KOPT-K1 (cell line): Measurements from ENCODE around the gene CES3.
"Not testable (repeated sequence)": the region's sequence is repeated elsewhere in the genome, so short reads cannot be mapped to it uniquely, and the experiment has no call there.

Experiments
- H3K27ac ChIP-seq: fragments of 200-600 bp; sonication (generic); 2 replicates; pipeline ENCODE4 v1.5.1; 2016; ENCODE audit warnings: antibody characterized with exemption, mild to moderate bottlenecking, low read depth, low read length; ENCODE audit not compliant: poor library complexity, severe bottlenecking
- H3K36me3 ChIP-seq: fragments of 200-600 bp; sonication (generic); 2 replicates; pipeline ENCODE4 v1.5.1; 2017; ENCODE audit warnings: antibody characterized with exemption, mild to moderate bottlenecking, low read length, moderate library complexity; ENCODE audit not compliant: insufficient read depth
- H3K9me3 ChIP-seq: fragments of 200-600 bp; sonication (generic); 2 replicates; pipeline ENCODE4 v1.5.1; 2017; ENCODE audit warnings: antibody characterized with exemption, low read length, mild to moderate bottlenecking; ENCODE audit not compliant: insufficient read depth, poor library complexity, severe bottlenecking

CES3 gene

DNA sequence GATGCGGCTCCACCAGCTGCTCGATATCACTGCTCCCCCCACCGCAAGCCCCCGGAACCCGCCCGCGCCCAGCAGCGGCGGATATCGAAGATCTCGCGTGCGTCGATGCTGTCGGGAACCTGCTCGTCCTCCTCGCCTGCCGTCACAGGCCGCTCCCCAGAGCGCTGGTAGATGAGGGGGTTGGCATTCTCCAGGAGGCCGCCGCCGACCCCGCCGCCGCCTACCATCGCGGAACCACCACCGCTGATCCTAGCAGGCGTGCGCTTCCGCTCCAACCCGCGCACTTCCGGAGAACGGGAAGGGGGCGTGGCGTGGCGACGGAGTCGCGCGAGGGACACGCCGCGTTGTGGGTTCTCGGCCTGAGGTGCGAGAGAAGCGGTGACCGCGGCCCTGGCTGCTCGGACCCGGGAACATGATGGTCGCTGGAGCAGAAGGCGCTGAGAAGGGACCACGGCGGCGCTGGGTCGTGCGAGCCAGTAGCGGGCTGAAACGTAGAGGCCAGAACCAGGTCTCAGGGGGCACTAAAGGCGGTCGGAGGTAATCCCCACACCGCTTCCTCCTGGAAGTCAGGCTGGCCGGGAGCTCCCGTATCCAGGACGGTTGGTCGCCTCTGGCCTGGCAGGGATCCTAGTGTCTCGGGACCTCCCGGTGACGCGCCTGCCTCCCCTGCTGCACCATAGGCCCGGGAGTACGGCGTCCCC, 26.8 kb upstream of the CES3 start, which contains the start of gene CIAO2B:
Gene CIAO2B (minus strand): TSS at position 265 of the 701 bp plus-strand sequence. CDS start 38 bp downstream, at position 227.
- Histone ChIP-seq H3K36me3 (peaks cover 42% of the 10 kb centered on the region), H3K9me3 (no peaks in the 10 kb centered on the region), H3K27ac (peak within 1 kb of the TSS; percentile 89)

DNA sequence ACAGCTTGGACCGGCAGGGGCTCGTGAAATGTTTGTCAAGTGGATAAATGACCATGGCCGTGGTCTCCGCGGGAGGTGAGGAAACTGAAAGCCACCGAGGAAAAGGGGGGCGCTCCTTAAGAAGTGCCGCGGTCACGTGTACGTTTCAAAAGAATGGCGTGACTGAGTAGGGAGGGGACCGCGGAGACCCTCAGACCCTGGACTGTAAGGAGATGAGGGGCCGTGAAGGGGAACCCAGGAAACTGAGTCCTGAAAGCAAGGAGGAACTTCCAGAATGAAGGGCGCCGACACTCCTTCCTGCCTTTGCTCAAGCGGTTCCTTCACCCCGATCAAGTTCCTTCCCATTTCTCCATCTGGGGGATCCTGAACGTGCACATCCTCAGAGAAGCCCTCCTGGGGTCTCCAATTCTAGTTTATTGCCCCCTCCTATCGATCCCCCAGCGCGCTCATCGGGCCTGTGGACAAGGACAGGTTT, 26.2 kb upstream of the CES3 start:
- Histone ChIP-seq H3K36me3 (peaks cover 44% of the 10 kb centered on the region), H3K27ac (peak overlapping the region; percentile 89)
- H3K9me3 ChIP-seq: not testable (repeated sequence)

DNA sequence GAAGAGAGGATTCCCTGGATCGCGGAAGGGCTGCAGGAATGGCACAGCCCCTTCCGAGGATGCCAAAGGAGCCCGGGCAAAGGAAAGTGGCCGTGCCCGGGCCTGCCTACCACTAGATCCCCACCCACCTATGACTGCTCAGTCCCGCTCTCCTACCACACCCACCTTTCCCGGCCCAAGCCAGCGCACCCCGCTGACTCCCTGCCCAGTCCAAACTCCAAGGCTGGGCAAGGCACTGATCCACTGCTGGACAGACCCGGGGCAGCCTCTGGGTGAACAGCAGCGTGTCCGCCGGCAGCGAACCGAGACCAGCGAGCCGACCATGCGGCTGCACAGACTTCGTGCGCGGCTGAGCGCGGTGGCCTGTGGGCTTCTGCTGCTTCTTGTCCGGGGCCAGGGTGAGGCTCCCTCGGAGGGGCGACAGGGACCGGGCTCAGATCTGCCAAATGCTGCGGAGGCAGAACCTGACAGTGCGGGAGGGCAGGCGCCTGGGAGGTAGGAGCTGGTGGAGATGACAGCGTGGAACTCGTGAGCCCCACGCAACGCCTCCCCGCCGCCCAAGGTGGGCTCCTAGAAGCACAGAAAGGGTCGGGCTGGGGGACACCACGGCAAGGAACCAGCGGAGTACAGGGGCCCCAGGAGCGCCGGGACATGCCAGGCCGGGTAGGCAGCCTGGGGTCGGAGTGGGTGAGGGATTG, 25.6 kb upstream of the CES3 start, which contains the start of gene CES2:
Gene CES2 (plus strand): TSS at position 203 of the 698 bp plus-strand sequence. CDS start 120 bp downstream, at position 323.
- H3K9me3 ChIP-seq: no peaks in the 10 kb centered on the region
- H3K36me3 ChIP-seq: peaks cover 46% of the 10 kb centered on the region
- peak within 1 kb of the TSS; percentile 89 for H3K27ac ChIP-seq

DNA sequence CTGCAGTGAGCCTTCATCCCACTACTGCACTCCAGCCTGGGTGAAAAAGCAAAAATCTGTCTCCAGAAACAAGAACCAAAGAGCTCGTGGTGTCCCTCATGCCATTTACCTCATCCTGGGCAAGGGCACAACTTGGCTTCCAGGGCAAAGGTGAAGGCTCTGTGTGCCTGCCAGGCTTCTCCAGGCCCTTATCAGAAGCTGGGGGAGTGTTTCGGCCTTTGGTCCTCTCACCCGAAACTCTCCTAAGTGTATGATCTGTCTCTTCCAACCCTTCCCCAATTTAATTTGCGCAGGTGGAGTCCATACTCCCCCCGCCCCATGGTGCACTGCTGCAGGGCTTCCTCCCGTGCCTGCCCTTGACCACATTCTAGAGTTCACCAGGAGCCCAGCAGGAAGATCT, 24.6 kb upstream of the CES3 start:
- Histone ChIP-seq H3K36me3 (peaks cover 50% of the 10 kb centered on the region), H3K9me3 (no peaks in the 10 kb centered on the region), H3K27ac (no peak overlapping the region)

DNA sequence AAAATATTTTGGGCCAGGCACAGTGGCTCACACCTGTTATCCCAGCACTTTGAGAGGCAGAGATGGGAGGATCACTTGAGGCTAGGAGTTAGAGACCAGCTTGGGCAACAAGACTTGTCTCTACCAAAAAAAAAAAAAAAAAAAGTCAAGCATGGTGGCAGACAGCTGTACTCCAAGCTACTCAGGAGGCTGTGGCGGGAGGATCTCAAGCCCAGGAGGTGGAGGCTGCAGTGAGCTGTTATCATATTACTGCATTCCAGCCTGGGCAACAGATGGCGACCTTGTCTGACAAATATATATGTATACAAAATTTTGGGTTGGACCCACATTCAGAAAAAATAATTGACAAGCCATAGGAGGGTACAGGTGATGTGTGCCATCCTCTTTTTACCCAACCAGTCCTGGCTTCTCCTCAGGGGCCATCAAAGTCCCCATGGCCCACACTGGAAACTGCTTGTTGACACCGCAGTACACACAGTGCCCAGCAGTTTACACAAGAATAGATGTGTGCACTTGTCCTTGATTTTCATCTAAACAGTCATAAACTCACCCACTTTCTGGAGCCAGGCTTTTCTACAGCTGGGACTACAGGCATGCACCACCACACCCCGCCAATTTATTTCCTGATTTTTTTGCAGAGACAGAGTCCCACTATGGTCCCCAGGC, 24.0 kb upstream of the CES3 start:
- H3K9me3 ChIP-seq: no peaks in the 10 kb centered on the region
- H3K36me3 ChIP-seq: peaks cover 51% of the 10 kb centered on the region
- no peak overlapping the region for H3K27ac ChIP-seq

DNA sequence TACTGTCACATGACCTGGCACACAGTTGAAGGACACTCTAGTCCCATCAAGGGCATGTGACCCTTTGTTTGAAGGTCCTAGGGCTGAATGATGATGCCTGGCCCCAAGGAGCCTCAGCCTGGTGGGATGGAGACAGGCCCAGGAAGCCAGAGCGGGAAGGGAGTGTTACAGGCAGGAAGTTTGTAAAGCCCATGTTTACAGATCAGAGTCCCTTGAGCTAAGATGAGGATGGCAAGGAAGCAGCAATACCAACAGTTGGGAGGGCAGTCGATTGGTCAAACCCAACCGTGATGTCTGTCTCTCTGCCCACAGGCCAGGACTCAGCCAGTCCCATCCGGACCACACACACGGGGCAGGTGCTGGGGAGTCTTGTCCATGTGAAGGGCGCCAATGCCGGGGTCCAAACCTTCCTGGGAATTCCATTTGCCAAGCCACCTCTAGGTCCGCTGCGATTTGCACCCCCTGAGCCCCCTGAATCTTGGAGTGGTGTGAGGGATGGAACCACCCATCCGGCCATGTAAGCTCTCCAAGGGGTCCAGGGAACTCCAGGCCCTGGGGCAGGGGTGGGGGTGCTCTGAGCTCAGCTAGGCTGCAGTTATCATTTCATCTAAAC, 23.2 kb upstream of the CES3 start:
- Histone ChIP-seq H3K36me3 (peaks cover 51% of the 10 kb centered on the region), H3K27ac (no peak overlapping the region), H3K9me3 (no peaks in the 10 kb centered on the region)

DNA sequence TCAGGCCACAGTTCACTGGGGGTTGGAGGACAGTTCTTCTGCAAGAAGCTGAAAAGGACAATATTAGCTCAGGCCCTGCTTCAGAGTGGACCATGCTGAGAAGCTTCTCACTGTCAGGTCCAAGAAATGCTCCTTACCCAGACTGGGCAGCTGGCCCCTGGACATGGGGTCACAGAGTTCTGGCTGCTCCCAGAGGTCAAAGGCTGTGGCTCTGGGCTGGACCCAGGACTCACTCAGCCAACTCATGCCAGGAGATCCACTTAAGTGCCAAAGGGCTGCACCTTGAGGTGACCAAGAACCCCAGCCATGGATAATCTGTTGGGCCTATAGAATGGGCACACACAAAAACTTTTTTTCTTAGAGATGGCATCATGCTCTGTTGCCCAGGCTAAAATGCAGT, 21.7 kb upstream of the CES3 start:
- no peaks in the 10 kb centered on the region for H3K9me3 ChIP-seq
- H3K36me3 ChIP-seq: peaks cover 62% of the 10 kb centered on the region
- H3K27ac ChIP-seq: no peak overlapping the region

DNA sequence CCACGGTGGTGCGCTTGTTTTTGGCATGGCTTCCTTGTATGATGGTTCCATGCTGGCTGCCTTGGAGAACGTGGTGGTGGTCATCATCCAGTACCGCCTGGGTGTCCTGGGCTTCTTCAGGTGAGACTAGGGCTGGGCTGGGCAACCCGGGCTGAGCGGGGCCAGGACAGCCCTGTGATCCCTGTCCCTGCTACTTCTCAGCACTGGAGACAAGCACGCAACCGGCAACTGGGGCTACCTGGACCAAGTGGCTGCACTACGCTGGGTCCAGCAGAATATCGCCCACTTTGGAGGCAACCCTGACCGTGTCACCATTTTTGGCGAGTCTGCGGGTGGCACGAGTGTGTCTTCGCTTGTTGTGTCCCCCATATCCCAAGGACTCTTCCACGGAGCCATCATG, 20.8 kb upstream of the CES3 start:
- peaks cover 62% of the 10 kb centered on the region for H3K36me3 ChIP-seq
- H3K27ac ChIP-seq: no peak overlapping the region
- no peaks in the 10 kb centered on the region for H3K9me3 ChIP-seq

DNA sequence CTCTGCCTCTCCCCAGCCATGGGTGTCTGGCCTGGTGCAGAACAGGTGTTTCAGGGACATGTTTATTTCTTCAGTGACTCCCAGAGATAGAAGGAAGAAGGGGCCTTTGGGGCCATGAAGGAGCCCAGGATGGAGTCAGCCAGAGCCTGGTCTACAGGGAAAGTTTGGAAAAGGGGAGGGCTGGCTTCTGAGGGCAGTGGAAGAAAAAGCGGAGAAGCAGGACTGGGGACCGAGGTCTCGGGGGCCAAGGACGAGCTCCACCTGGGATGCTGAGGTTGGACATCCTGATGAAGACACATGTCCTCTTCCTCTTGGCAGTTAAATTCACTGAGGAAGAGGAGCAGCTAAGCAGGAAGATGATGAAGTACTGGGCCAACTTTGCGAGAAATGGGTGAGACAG, 18.1 kb upstream of the CES3 start:
- peaks cover 51% of the 10 kb centered on the region for H3K36me3 ChIP-seq
- H3K27ac ChIP-seq: no peak overlapping the region
- H3K9me3 ChIP-seq: no peaks in the 10 kb centered on the region

DNA sequence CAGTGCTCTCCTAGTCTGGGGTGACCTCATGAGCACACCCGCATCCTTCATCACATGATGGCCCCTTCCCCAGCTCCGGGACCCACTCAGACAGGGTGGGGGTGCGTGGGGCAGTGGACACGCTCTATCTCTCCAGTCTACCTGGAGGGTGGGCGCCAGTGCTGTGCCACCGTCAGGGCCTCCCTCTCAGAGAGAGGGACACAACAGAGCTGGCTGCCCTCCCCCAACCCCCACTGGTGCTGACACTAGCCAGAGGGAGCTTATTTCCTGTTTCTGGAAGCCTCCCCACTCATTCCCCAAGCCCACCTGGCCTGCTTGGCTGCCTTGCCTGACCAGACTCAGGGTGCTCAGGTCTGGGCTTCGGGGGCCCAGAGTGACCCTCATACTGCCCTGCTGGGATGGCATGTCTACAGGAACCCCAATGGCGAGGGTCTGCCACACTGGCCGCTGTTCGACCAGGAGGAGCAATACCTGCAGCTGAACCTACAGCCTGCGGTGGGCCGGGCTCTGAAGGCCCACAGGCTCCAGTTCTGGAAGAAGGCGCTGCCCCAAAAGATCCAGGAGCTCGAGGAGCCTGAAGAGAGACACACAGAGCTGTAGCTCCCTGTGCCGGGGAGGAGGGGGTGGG, 17.5 kb upstream of the CES3 start:
- Histone ChIP-seq H3K27ac (no peak overlapping the region), H3K9me3 (no peaks in the 10 kb centered on the region), H3K36me3 (peaks cover 51% of the 10 kb centered on the region)

DNA sequence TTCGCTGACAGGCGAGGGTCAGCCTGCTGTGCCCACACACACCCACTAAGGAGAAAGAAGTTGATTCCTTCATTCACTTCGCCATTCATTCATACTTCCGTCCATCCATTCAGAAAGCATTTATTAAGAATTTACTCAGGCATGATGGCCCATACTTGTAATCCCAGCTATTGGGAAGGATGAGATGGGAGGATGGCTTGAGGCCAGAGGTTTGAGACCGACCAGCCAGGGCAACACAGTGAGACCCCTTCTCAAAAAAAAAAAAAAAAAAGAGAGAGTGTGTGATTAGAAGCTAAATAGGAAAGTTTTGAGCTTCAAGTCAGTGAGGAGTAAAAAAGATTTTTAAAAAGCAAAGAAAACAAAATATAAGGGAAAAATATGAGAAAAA, 17.0 kb upstream of the CES3 start:
- Histone ChIP-seq H3K36me3 (peaks cover 45% of the 10 kb centered on the region), H3K27ac (no peak overlapping the region), H3K9me3 (no peaks in the 10 kb centered on the region)

DNA sequence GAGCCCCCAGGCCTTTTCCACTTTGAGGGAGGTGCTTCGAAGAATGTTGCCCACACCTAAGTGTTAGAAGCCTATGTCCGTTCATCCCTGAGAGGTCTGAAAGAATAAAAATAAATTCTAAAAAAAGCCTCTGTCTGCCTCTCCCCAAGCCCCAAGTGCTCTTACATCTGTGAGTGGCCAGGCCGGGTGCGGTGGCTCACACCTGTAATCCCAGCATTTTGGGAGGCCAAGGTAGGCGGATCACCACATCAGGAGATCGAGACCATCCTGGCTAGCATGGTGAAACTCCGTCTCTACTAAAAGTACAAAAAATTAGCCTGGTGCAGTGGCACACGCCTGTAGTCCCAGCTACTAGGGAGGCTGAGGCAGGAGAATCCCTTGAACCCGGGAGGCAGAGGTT, 16.1 kb upstream of the CES3 start:
- peaks cover 41% of the 10 kb centered on the region for H3K36me3 ChIP-seq
- not testable (repeated sequence) for H3K9me3 ChIP-seq, H3K27ac ChIP-seq

DNA sequence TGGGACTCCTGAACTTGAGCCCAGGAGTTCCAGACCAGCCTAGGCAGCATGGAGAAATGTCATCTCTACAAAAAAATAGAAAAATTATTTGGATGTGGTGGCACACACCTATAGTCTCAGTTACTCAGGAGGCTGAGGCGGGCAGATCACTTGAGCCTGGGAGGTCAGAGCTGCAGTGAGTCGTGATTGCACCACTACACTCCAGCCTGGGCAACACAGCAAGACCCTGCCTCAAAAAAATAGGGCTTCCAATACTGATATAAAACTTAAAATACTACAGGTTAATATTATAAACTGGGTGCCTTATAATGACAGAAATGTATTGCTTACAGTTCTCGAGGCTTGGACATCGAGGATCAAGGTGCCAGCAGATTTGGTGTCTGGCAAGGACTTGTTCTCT, 15.1 kb upstream of the CES3 start:
- Histone ChIP-seq H3K9me3 (no peaks in the 10 kb centered on the region), H3K36me3 (peaks cover 31% of the 10 kb centered on the region)

DNA sequence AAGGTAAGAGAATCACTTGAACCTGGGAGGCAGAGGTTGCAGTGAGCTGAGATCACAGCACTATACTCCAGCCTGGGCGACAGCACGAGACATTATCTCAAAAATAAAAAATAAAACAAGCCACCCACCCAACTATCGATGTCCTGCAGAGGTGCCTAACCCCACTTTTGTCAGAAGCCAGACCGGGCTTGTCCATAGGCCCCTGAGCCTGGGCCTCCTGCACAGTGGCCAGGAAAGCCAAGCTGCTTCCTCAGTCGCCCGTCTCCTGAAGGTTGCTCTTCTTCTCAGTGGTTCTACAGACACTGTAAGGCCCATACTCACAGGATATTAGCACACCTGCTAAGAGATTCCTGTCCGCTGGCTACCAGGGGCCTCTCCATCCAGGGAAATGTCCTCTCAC, 14.5 kb upstream of the CES3 start:
- Histone ChIP-seq H3K36me3 (peaks cover 25% of the 10 kb centered on the region), H3K9me3 (no peaks in the 10 kb centered on the region), H3K27ac (no peak overlapping the region)

More for the DNA sequence above, 15.1 kb upstream of the CES3 start:
- no peak overlapping the region for H3K27ac ChIP-seq

DNA sequence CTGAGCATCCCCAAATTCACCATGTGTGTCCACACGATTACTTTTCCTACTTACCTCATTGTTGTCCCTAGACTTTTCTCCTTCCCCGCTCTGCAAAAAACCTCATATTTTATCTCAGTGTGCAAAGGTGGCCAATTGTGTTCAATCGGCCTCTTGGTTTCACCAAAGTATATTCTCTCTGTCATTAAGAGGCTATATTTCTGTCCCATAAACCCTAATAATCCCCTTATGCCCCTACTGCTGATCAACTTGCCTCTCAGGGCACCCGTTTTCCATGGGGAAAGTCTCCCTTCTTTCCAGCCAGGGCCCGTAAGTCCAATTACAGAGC, 14.1 kb upstream of the CES3 start:
- no peaks in the 10 kb centered on the region for H3K9me3 ChIP-seq
- H3K27ac ChIP-seq: no peak overlapping the region
- peaks cover 21% of the 10 kb centered on the region for H3K36me3 ChIP-seq
